ENCODE results near the gene ARHGAP30. TPM values are rescaled to one million over a fixed set of nuclear protein-coding genes. Genes with fewer than 3 reads are reported as not detected.

The ARHGAP30 gene
- total and polyA plus RNA-seq, 2 of the 8 experiments (the other 6 are each of a cell fraction or from before 2014, with no cell fraction given), result 0.27 to 0.39 TPM

GRCh38 chr1:161047436-161048420, 22.0 kb downstream of the ARHGAP30 start (continued):
- TF ChIP-seq, protein P1, sequence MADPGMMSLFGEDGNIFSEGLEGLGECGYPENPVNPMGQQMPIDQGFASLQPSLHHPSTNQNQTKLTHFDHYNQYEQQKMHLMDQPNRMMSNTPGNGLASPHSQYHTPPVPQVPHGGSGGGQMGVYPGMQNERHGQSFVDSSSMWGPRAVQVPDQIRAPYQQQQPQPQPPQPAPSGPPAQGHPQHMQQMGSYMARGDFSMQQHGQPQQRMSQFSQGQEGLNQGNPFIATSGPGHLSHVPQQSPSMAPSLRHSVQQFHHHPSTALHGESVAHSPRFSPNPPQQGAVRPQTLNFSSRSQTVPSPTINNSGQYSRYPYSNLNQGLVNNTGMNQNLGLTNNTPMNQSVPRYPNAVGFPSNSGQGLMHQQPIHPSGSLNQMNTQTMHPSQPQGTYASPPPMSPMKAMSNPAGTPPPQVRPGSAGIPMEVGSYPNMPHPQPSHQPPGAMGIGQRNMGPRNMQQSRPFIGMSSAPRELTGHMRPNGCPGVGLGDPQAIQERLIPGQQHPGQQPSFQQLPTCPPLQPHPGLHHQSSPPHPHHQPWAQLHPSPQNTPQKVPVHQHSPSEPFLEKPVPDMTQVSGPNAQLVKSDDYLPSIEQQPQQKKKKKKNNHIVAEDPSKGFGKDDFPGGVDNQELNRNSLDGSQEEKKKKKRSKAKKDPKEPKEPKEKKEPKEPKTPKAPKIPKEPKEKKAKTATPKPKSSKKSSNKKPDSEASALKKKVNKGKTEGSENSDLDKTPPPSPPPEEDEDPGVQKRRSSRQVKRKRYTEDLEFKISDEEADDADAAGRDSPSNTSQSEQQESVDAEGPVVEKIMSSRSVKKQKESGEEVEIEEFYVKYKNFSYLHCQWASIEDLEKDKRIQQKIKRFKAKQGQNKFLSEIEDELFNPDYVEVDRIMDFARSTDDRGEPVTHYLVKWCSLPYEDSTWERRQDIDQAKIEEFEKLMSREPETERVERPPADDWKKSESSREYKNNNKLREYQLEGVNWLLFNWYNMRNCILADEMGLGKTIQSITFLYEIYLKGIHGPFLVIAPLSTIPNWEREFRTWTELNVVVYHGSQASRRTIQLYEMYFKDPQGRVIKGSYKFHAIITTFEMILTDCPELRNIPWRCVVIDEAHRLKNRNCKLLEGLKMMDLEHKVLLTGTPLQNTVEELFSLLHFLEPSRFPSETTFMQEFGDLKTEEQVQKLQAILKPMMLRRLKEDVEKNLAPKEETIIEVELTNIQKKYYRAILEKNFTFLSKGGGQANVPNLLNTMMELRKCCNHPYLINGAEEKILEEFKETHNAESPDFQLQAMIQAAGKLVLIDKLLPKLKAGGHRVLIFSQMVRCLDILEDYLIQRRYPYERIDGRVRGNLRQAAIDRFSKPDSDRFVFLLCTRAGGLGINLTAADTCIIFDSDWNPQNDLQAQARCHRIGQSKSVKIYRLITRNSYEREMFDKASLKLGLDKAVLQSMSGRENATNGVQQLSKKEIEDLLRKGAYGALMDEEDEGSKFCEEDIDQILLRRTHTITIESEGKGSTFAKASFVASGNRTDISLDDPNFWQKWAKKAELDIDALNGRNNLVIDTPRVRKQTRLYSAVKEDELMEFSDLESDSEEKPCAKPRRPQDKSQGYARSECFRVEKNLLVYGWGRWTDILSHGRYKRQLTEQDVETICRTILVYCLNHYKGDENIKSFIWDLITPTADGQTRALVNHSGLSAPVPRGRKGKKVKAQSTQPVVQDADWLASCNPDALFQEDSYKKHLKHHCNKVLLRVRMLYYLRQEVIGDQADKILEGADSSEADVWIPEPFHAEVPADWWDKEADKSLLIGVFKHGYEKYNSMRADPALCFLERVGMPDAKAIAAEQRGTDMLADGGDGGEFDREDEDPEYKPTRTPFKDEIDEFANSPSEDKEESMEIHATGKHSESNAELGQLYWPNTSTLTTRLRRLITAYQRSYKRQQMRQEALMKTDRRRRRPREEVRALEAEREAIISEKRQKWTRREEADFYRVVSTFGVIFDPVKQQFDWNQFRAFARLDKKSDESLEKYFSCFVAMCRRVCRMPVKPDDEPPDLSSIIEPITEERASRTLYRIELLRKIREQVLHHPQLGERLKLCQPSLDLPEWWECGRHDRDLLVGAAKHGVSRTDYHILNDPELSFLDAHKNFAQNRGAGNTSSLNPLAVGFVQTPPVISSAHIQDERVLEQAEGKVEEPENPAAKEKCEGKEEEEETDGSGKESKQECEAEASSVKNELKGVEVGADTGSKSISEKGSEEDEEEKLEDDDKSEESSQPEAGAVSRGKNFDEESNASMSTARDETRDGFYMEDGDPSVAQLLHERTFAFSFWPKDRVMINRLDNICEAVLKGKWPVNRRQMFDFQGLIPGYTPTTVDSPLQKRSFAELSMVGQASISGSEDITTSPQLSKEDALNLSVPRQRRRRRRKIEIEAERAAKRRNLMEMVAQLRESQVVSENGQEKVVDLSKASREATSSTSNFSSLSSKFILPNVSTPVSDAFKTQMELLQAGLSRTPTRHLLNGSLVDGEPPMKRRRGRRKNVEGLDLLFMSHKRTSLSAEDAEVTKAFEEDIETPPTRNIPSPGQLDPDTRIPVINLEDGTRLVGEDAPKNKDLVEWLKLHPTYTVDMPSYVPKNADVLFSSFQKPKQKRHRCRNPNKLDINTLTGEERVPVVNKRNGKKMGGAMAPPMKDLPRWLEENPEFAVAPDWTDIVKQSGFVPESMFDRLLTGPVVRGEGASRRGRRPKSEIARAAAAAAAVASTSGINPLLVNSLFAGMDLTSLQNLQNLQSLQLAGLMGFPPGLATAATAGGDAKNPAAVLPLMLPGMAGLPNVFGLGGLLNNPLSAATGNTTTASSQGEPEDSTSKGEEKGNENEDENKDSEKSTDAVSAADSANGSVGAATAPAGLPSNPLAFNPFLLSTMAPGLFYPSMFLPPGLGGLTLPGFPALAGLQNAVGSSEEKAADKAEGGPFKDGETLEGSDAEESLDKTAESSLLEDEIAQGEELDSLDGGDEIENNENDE (IDR thresholded peaks at IDR 0.05; ENCODE audit: insufficient replicate concordance, low read length), result no peak
- TF ChIP-seq SP2 (IDR thresholded peaks at IDR 0.05; ENCODE audit: low read length) (no peak), EGR1 (IDR thresholded peaks at IDR 0.05; ENCODE audit: borderline replicate concordance, low read depth, low read length) (no peak)

Data from H1 (cell line).